HepG2 (cell line): ENCODE results near the gene CXCL9.

Experiments used
- CCAR2 ChIP-seq: fragments of 200-400 bp; formaldehyde crosslinking; optimal IDR thresholded peaks from 2 replicates; pipeline ENCODE3; 2018; ENCODE audit warnings: low read depth, mild to moderate bottlenecking, low read length, moderate library complexity
- CREB1 ChIP-seq, 2 experiments: fragments of 450-650 bp in 1 of 2; IDR thresholded peaks; 2 replicates each; pipeline ENCODE4 v1.6.1; 2016 to 2017; ENCODE audit warnings: control low read depth in 1 of 2, mild to moderate bottlenecking in 1 of 2, missing compliant biosample characterization in 1 of 2, missing genetic modification characterization in 1 of 2
- FOXA1 ChIP-seq, 2 experiments: fragments of 450-650 bp in 1 of 2; sonication (generic) in 1 of 2; formaldehyde crosslinking in 1 of 2; IDR thresholded peaks; 2 replicates each; pipeline versions ENCODE4 v1.4.0 to v1.6.1; 2016 to 2020; ENCODE audit warnings: missing genetic modification reagents in 1 of 2
- HNRNPK ChIP-seq: fragments of 200-400 bp; formaldehyde crosslinking; IDR thresholded peaks from 2 replicates; pipeline ENCODE4 v1.6.1; 2018; ENCODE audit warnings: low read length, low read depth, moderate library complexity, mild to moderate bottlenecking; ENCODE audit not compliant: poor library complexity, severe bottlenecking
- JUND ChIP-seq: sonication (generic); formaldehyde crosslinking; IDR thresholded peaks from 2 replicates; pipeline ENCODE4 v1.8.0; 2022; ENCODE audit warnings: mild to moderate bottlenecking, missing genetic modification reagents
- KDM2A ChIP-seq: sonication (generic); formaldehyde crosslinking; IDR thresholded peaks from 2 replicates; pipeline ENCODE4 v1.4.0; 2020; ENCODE audit warnings: low read depth, missing genetic modification reagents, borderline replicate concordance
- NR1H2 ChIP-seq: sonication (generic); formaldehyde crosslinking; IDR thresholded peaks from 2 replicates; pipeline ENCODE4 v1.8.1; 2022; ENCODE audit warnings: low read depth, missing genetic modification reagents, borderline replicate concordance
- TCF7L2 ChIP-seq: IDR thresholded peaks from 2 replicates; pipeline ENCODE4 v1.6.1; 2011; ENCODE audit warnings: mild to moderate bottlenecking, low read depth, low read length, moderate library complexity
- TGIF2 ChIP-seq: IDR thresholded peaks from 2 replicates; pipeline ENCODE4 v1.6.1; 2016; ENCODE audit warnings: control low read depth, missing compliant biosample characterization
- U2AF2 ChIP-seq: fragments of 200-400 bp; formaldehyde crosslinking; IDR thresholded peaks from 2 replicates; pipeline ENCODE4 v1.6.1; 2017; ENCODE audit warnings: low read depth, mild to moderate bottlenecking, low read length
- ZNF251 ChIP-seq: sonication (generic); formaldehyde crosslinking; IDR thresholded peaks from 2 replicates; pipeline ENCODE4 v1.9.0; 2021; ENCODE audit warnings: mild to moderate bottlenecking, missing genetic modification reagents
- ZNF431 ChIP-seq: sonication (generic); formaldehyde crosslinking; IDR thresholded peaks from 2 replicates; pipeline ENCODE4 v1.9.0; 2022; ENCODE audit warnings: missing genetic modification reagents, low read depth, mild to moderate bottlenecking, borderline replicate concordance
- TF ChIP-seq, protein P1 (sequence below): sonication (generic); formaldehyde crosslinking; IDR thresholded peaks from 2 replicates; pipeline ENCODE4 v1.4.0; 2020; ENCODE audit warnings: missing genetic modification reagents

DNA sequence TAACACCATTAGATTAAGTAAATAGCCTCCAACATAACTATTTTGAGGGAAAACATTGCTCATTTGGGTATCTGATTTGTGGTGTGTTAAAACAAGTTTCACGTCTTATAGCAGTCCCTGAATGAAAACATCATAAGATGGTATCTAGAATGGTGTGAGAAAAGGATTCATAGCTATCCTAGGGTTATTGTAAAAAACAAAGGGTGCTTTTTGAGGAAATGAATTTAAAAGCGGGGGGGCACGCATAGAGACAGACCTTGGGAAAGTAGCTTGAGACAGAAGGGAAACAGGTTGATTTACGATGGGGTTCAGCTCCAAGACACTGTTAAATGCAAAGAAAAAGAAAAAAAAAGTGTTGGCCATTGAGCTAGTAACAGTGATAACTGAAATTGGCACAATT lies 16.8 kb upstream of the CXCL9 start:
- TF ChIP-seq, protein P1, sequence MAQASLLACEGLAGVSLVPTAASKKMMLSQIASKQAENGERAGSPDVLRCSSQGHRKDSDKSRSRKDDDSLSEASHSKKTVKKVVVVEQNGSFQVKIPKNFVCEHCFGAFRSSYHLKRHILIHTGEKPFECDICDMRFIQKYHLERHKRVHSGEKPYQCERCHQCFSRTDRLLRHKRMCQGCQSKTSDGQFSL (CRISPR knock-in tag): no peak
- TF ChIP-seq KDM2A (CRISPR knock-in tag) (no peak), TGIF2 (no peak), U2AF2 (no peak), JUND (no peak), CCAR2 (no peak), CREB1 (IDR thresholded peaks at IDR 0.05) (no peak), CREB1 (CRISPR knock-in tag; IDR thresholded peaks at IDR 0.05) (no peak), HNRNPK (no peak), ZNF431 (no peak), NR1H2 (CRISPR knock-in tag) (no peak), TCF7L2 (no peak), ZNF251 (CRISPR knock-in tag) (no peak), FOXA1 (IDR thresholded peaks at IDR 0.05) (no peak), FOXA1 (CRISPR knock-in tag; IDR thresholded peaks at IDR 0.05) (no peak)
